Muscle layer of duodenum (tissue), 2 donors: ENCODE results near the gene FOXP1.

Source experiments
- H3K27ac ChIP-seq: one replicate; pipeline ENCODE4 v1.7.0; 2013; ENCODE audit warnings: mild to moderate bottlenecking, low read length
- H3K27me3 ChIP-seq: one replicate; pipeline ENCODE4 v1.7.0; 2013; ENCODE audit warnings: low read depth, mild to moderate bottlenecking, control low read depth, low read length
- H3K36me3 ChIP-seq, 2 donors: one replicate each; pipeline ENCODE4 v1.7.0; 2013; ENCODE audit warnings: low read length in 2 of 2, control low read depth in 1 of 2, mild to moderate bottlenecking in 1 of 2; ENCODE audit not compliant: insufficient read depth in 2 of 2, control insufficient read depth in 1 of 2
- H3K4me1 ChIP-seq, 2 donors: one replicate each; pipeline ENCODE4 v1.7.0; 2013; ENCODE audit warnings: low read length in 2 of 2, mild to moderate bottlenecking in 2 of 2, control low read depth in 1 of 2, moderate library complexity in 1 of 2; ENCODE audit not compliant: insufficient read depth in 2 of 2, control insufficient read depth in 1 of 2
- H3K4me3 ChIP-seq, 2 donors: one replicate each; pipeline ENCODE4 v1.7.0; 2013; ENCODE audit warnings: low read length in 2 of 2, low read depth in 1 of 2, mild to moderate bottlenecking in 1 of 2
- H3K9me3 ChIP-seq, 2 donors: one replicate each; pipeline ENCODE4 v1.7.0; 2013; ENCODE audit warnings: low read length in 2 of 2, control low read depth in 1 of 2, mild to moderate bottlenecking in 1 of 2; ENCODE audit not compliant: control insufficient read depth in 1 of 2
- donor health status: healthy.

FOXP1 gene

GRCh38 chr3:71089271-71089847 is 494.2 kb downstream of the FOXP1 start:
- Histone ChIP-seq H3K27ac (no peak overlapping the region), H3K27me3 (no peaks in the 10 kb centered on the region), H3K4me1 (peaks cover 0 to 7% of the 10 kb centered on the region in 2 donors), H3K4me3 (no peak overlapping the region), H3K9me3 (no peaks in the 10 kb centered on the region), H3K36me3 (no peaks in the 10 kb centered on the region)

- Histone ChIP-seq H3K9me3 (no peaks in the 10 kb centered on the region), H3K36me3 (no peaks in the 10 kb centered on the region), H3K4me3 (no peak overlapping the region), H3K27ac (no peak overlapping the region), H3K27me3 (no peaks in the 10 kb centered on the region), H3K4me1 (peaks cover 0 to 7% of the 10 kb centered on the region in 2 donors)
These were observed 494.8 kb downstream of the FOXP1 start for GRCh38 chr3:71088742-71089141.

- no peak overlapping the region for H3K4me3 ChIP-seq
- peaks cover 0 to 7% of the 10 kb centered on the region in 2 donors for H3K4me1 ChIP-seq
- no peak overlapping the region for H3K27ac ChIP-seq
- no peaks in the 10 kb centered on the region for H3K36me3 ChIP-seq
- H3K9me3 ChIP-seq = no peaks in the 10 kb centered on the region
- H3K27me3 ChIP-seq = no peaks in the 10 kb centered on the region
These were observed 495.4 kb downstream of the FOXP1 start for GRCh38 chr3:71088019-71088708.

DNA sequence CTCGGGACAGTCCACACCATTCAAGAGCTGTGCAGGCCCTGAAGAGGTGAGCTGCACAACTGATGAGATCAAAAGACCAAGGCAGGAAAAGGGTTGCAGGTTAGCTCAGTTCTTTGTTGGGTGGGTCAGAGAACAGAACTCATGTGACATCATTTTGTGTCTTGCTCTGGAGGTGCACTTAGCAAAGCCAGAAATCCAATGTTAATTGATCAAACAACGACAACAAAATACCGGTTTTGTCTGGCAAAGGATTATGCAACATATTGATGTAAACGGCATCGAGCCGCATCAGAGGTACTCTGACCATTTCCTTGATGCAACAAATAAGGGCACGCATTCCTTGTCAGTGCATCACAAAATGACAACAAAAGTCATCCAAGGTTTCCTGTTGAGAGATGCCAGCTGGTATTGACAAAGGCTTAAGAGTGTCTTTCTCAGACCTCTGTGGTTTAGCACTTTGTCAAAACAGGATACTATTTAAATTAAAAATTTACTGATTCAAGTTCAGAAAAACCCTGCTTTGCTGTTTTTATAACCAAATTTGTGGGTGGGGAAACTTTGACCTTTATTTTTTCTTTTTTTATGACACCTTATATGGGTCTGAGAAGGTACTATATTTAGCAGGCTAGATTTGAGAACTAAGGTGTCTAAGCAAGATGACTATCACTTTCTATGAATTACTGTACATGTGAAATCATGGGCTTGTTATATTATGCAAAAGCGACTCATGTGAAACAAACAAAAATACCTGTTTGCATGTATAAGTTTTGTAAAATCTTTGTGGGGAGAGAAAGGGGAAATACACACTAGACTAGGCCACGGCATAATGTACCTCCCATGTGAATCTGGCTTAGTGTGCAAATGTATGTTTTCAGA is 496.1 kb downstream of the FOXP1 start:
- Histone ChIP-seq H3K27me3 (no peaks in the 10 kb centered on the region), H3K4me3 (no peak overlapping the region), H3K27ac (no peak overlapping the region), H3K36me3 (no peaks in the 10 kb centered on the region), H3K4me1 (peaks cover 0 to 7% of the 10 kb centered on the region in 2 donors), H3K9me3 (no peaks in the 10 kb centered on the region)

DNA sequence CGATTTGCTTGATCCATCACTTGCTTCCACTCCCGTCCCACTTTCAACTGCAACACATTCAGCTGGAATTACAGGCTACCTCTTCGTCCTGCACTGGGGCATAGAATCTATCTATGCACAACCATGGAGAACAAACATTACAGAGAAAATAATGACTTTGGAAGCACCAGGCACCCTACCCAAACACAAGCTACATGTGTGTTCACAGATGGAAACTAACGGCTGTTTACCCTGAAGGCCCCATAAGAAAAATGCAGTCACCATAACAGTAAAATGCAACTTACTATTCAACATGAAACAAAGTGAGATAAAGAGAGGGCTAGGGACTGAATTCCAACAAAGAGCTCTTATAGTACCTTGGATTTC is 496.8 kb downstream of the FOXP1 start:
- no peaks in the 10 kb centered on the region for H3K9me3 ChIP-seq
- peaks cover under 1 to 7% of the 10 kb centered on the region in 2 donors for H3K4me1 ChIP-seq
- H3K27me3 ChIP-seq = no peaks in the 10 kb centered on the region
- H3K36me3 ChIP-seq = no peaks in the 10 kb centered on the region
- no peak overlapping the region for H3K27ac ChIP-seq
- no peak overlapping the region for H3K4me3 ChIP-seq

- Histone ChIP-seq H3K9me3 (no peaks in the 10 kb centered on the region), H3K4me3 (no peak overlapping the region), H3K27me3 (no peaks in the 10 kb centered on the region), H3K36me3 (no peaks in the 10 kb centered on the region), H3K27ac (no peak overlapping the region), H3K4me1 (peaks cover 10 to 35% of the 10 kb centered on the region in 2 donors)
These were observed 499.8 kb downstream of the FOXP1 start for GRCh38 chr3:71083726-71084131.

DNA sequence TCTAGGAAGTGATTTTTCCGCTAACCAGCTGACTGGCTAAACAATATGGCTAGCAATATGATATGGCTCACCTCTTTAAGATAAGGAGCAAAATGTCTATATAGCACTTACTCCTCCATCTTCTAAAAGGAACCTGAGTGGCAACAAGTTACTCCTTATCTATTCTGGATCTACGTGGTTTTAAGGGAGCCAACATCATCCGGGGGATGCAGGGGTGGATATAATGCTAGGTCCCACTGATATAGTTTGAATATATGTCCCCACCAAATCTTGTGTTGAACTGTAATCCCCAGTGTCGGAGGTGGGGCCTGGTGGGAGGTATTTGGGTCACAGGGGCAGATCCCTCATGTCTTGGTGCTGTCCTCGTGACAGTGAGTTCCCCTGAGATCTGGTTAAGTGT is 500.7 kb downstream of the FOXP1 start:
- Histone ChIP-seq H3K4me3 (no peak overlapping the region), H3K36me3 (no peaks in the 10 kb centered on the region), H3K4me1 (peaks cover 14 to 36% of the 10 kb centered on the region in 2 donors)

DNA sequence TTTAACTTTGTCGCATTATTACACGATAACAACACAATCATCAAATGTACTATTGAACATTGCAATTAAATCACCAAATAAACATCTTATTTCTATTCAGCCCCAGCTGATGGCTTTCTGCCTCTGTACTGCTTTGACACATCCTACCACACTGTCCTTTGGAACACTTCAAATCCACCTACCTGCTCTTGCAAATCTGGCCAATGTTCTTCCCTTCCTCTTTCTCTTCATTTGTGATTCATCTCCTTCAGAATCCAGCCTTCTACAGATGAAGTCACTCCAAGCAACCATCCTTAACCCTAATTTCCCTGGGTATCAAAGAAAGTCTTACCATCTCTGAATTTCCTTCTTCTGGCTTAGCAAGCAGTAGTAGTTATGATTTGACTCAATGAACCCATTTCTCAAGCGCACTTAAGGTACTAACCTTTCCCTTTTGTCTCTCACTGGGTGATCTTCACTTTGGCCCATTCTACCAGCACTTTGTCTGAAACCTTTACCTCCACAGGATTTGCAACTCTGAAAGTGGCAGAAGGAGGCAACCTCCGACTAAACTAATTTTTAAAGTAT is 502.9 kb downstream of the FOXP1 start:
- no peaks in the 10 kb centered on the region for H3K27me3 ChIP-seq
- peaks cover 14 to 30% of the 10 kb centered on the region in 2 donors for H3K4me1 ChIP-seq
- H3K4me3 ChIP-seq = no peak overlapping the region
- H3K9me3 ChIP-seq = no peaks in the 10 kb centered on the region
- no peak overlapping the region for H3K27ac ChIP-seq
- H3K36me3 ChIP-seq = no peaks in the 10 kb centered on the region

More for the DNA sequence above, 500.7 kb downstream of the FOXP1 start:
- Histone ChIP-seq H3K27ac (no peak overlapping the region), H3K27me3 (no peaks in the 10 kb centered on the region), H3K9me3 (no peaks in the 10 kb centered on the region)

DNA sequence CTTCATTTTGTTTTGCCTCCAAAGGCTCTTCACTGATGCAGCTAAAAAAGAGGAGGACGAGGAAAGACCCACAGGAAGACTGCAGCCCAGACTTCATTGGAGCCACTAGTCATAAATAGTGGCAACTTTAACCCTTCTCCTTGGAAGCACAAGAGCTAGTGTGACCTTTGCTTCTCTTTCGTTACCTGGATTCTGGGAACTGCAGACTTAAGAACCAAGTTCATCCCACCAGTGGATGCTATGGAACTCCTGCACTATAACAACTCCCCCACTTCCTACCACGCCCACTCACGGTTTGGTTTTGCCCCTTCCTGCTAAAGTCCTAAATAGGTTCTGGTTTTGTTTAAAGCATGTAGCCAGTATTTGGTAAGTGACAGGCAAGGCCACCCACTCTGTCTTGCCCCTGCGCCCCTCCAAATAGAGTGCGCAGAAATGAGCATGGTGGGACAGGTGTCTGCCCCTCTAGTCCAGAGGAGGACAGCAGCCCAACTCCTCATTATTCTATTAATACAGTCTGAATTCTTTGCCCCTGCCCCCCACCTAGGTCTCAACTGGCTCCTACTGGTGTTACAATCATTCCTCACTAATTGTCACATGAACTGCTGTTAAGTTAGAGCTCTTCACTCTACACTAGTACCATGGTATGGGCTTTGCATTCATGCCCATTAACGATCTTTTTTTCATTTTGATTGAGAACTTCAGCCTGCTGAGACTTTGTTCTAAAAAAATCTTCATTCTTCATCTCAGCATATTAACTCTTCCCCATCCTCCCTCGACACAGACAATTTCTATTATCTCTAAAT is 504.6 kb downstream of the FOXP1 start:
- no peak overlapping the region for H3K27ac ChIP-seq
- no peaks in the 10 kb centered on the region for H3K27me3 ChIP-seq
- no peaks in the 10 kb centered on the region for H3K9me3 ChIP-seq
- no peak overlapping the region for H3K4me3 ChIP-seq
- H3K4me1 ChIP-seq = peaks cover 14 to 34% of the 10 kb centered on the region in 2 donors
- no peaks in the 10 kb centered on the region for H3K36me3 ChIP-seq

- H3K27ac ChIP-seq = no peak overlapping the region
- peaks cover 14 to 38% of the 10 kb centered on the region in 2 donors for H3K4me1 ChIP-seq
These were observed 505.3 kb downstream of the FOXP1 start for GRCh38 chr3:71078199-71078598.

More at GRCh38 chr3:71078199-71078598, 505.3 kb downstream of the FOXP1 start:
- no peaks in the 10 kb centered on the region for H3K9me3 ChIP-seq
- no peak overlapping the region for H3K4me3 ChIP-seq
- H3K36me3 ChIP-seq = no peaks in the 10 kb centered on the region
- no peaks in the 10 kb centered on the region for H3K27me3 ChIP-seq
